GM21529 (cell line): ENCODE results near the gene HADHB.
A peak's percentile ranks its signal among the peaks of the same experiment; 100 is the strongest.
"Not testable (repeated sequence)": the region's sequence is repeated elsewhere in the genome, so short reads cannot be mapped to it uniquely, and the experiment has no call there.

ENCODE experiments used
- ATAC-seq: cut with Tn5 transposase; IDR thresholded peaks from one replicate; pipeline ENCODE4 v1.9.1; 2021; ENCODE audit not compliant: unreplicated experiment

HADHB gene

DNA sequence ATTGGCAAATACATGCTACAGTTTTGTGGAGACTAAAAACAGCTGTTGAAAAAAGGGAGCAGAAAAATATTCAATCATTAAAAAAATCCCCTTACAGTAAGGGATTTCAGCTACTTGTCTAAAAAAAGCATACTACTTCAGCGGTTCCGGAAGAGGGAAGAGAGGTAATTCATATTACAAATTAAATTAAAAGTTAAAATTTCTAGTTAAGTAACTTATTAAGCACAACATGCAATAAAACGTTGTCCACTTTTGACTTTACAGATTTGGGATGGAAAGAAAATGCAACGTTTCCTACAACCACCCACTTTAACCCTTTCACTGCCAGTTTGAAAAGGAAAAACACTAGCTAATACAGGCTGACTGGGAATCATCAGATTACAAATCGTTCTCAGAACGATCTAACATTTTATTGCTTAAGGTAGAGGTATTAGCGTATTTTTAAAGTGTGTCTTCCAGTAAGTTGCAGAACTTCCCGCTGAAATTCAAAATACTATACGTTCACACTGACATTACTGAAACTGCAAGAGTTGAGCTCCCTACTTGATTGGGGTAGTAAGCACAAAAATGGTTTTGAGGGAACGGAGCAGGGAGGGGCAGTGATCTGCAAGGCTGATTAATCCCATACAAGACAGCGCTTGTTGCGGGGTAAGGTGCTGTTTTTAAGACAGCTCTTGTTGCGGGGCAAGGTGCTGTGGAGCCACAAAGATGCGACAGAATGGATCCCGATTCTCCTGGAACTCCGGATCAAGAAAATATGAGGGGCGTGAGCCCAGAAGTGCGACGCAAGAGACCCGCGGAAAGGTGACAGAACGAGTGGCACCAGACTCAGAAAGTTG lies 1.1 kb upstream of the HADHB start:
- ATAC-seq = no peak

DNA sequence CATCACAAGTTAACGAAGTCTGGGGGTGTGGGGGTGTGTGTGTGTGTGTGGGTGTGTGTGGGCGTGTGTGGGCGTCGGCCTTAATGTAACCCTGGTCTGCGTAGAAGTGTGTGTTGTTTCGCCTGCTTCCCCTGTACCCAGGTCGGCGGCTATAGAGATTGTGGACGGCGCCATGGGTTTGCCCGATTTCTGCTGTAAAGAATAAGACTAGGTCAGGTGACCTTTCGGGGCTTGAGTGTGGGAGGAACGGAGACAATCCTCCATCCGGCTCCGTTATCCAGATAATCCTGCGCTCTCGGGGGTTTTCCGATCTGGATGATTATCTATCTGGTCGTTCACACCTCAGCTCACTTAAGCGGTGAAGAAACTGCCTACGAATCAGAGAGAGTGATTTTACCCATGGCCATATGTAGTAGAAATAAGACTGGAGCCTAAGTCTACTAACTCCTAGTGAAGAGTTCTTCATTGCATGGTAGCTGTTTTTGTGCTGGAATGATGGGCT lies 543 bp downstream of the HADHB start:
- peak; percentile 4 for ATAC-seq

DNA sequence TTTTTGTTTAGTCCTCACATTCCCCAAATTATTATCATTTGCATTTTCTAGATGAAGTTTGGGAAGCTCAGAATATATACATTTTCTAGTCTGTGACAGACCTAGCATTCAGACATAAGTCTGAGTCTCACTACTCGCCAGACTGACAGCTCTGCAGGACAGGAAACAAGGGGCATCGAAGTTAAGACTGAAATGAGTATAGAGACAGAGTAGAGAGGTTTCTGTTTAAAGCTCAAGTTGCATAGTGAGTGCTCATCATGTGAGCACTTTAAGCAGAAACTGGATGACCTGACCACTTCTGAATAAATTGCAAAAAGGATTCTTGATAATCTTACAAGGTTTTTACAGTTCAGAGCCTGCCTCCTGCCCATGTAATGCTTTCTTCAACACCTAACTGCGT lies 1.1 kb downstream of the HADHB start:
- peak; percentile 65 for ATAC-seq

DNA sequence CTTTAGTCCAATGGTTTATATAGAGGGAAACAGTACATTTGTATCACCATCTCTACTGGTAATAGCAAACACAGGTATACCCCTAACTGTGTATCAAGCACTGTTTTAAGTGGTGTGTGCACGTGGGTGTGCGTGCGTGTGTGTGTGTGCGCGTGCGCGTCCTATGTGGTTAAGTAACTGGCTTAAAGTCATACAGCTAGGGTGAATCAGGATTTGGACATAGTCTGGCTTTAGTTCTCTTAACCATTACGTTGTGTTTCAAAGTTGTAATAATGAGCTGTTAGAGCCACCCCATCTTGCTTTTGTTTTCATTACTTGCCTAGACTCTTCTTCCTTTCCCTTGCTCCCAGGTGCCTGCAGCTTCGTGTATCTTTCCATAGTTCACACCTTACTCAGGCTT lies 2.1 kb downstream of the HADHB start:
- ATAC-seq = no peak

DNA sequence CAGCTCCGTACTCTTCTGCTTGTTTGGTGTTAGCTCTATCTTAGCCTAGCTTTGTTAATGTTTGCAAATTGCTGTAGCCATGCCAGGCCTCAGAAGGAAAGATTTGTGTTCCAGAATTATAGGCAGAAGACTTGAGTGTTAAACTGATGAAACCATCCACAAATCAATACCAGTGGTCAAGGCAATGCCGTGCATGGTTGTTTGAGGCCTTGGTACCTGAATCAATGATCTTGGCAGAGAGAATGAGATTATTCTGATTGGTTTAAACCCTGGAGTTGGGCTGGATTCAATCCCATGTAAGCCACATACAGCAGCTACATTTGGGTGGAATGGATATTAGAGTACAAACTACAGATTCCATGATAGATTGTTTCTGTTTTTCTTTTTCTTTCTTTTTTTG lies 4.9 kb downstream of the HADHB start:
- ATAC-seq = no peak

DNA sequence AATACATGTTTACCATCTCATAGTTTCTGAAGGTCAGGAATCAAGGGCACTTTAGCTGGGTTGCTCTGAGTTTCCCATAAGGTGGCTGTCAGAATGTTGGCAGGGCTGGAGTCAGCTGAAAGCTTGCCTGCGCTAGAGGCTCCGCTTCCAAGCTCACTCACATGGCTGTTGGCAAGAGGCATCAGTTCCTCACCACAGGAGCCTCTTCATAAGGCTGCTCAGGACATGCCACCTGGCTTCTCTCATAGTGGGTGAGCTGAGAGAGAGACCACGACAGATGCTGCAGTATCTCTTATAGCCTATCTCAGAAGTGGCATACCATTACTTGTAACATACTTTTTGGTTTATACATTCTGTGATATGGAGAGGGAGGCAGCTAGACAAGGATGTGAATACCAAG lies 7.2 kb downstream of the HADHB start:
- ATAC-seq = no peak

DNA sequence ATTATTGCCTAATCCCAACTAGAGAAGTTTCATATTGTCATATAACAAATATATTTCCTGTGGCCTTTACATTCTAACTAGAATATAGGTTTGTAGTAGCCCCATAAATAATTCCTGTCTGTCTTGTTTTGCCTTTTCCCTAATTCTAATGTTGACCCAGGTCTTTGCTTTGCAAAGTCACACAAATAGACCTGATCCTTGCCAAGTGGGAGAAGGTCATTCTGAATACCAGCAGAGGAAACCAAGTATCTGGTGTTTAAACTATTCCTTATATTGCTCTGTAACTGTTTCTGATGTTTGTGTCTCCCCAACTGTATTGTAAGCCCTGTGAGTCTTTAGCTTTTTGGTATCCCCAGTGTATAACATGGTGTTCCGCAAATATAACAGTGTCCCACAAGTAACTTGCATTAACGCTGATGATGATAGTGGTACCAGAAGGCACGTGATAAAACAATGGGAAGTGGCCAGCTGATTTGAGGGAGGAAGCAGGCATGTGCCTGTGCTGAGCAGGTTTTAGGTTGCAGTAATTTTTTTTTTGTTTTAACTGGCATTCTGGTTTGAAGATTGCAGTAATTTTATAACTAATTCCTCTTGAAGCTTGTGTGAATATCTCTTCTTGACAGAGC lies 11.1 kb downstream of the HADHB start:
- ATAC-seq = no peak

DNA sequence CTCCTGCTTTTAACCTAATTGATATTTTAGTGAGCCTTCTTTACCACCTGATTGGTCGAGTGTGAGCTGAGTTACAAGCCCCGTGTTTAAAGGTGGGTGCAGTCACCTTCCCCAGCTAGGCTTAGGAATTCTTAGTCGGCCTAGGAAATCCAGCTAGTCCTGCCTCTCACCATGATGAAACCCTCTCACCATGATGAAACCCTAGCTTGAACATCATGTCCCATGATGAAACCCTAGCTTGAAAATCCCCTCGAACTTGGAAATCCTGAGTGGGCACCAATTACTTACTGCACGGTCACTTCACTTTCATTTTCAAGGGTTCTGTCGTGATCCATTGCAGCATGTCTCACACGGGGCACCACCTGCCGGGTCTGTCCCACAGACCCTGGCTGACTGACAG lies 14.1 kb downstream of the HADHB start:
- not testable (repeated sequence) for ATAC-seq

DNA sequence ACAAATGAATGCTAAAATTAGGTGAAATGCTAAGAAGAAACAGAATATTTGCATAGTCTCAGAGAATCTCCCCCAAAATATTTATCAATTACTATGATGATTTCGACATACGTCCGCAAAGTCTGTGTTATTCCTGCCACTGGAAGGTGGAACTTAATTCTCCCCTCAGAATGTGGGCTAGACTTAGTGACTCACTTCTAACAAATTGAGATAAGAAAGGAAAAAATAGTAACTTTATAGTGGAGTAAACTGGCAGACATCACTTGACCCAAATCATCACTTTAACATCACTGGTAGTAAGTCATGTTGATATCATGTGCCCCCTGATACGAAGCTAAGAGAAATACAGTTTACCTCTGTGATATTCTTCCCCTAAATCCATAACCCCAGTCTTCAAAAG lies 23.5 kb downstream of the HADHB start:
- no peak for ATAC-seq

DNA sequence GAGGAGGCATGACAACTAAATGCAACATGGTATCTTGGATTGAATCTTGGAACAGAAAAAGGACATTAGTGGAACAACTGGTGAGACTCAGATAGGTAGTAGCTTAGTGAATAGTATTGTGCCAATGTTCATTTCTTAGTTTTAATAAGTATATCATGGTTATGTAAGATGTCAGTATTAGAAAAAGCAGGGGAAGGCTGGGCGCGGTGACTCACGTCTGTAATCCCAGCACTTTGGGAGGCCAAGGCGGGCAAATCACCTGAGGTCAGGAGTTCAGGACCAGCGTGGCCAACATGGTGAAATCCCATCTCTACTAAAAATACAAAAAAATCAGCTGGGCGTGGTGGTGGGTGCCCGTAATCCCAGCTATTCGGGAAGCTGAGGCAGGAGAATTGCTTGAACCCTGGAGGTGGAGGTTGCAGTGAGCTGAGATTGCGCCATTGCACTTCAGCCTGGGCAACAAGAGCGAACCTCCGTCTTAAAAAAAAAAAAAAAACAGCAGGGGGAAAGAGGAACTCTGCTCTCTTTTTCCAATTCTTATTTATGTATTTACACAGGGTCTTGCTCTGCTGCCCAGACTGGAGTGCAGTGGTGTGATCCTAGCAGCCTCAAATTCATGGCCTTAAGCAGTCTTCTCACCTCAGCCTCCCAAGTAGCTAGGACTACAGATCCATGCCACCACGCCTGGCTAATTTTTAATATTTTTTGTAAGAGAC lies 24.1 kb downstream of the HADHB start:
- ATAC-seq = not testable (repeated sequence)

DNA sequence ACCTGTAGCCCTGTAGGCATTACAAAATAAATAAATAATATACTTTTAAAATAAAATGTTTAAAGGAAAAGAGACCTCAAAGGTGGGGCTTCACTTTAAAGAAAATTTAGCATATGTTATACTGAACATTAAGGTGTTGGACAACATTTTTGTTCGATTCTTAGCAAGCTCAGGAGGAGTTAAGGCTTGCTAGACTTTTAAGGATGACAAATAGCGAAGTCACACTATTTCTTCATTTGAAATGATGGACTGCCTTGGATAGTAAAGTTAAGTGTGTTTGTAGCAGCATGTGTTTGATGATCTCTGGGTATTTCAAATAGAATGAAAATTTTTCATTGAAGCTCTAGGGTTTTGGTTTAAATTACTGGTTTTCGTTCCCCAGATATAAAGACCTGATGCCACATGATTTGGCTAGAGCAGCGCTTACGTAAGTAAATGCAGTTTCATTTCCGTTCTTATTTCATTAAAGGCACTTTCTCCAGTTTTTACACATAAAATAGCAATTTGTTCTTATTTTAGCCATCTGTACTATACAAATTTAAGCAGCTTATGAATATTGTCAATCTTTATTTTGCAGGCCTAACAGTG lies 24.9 kb downstream of the HADHB start:
- no peak for ATAC-seq

DNA sequence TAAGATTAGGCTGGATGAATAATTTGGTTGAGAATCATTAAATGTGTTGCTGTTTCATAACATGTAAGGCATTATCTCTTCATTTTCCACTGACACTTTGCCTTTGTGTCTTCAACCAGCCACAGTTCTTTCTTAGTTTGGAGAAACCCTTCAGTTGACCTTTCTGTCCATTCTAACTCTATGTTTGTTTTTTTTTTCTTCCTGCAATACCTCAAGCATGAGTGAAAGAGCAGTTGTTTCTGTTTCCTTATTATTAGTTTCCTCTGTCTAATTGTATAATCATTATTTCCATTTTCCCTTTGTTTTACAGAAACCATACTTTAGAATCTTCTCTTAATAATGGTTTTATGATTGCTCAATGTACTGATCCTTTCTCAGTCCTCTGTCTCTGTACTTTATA lies 25.6 kb downstream of the HADHB start:
- peak; percentile 63 for ATAC-seq

DNA sequence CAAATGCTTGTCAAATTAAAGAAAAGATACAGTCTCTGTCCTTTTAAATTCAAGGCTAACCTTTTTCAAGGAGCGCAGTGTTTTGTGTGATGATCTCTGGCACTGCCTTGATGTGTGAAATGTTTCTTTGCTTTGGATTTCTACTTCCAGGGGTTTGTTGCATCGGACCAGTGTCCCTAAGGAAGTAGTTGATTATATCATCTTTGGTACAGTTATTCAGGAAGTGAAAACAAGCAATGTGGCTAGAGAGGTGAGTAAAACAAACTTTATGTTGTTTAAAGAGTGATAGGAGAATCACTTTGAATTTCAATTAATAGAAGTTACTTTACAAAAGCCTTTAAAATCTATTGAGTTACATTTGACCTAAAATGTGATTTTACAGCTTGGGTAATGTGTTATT lies 28.8 kb downstream of the HADHB start:
- no peak for ATAC-seq

DNA sequence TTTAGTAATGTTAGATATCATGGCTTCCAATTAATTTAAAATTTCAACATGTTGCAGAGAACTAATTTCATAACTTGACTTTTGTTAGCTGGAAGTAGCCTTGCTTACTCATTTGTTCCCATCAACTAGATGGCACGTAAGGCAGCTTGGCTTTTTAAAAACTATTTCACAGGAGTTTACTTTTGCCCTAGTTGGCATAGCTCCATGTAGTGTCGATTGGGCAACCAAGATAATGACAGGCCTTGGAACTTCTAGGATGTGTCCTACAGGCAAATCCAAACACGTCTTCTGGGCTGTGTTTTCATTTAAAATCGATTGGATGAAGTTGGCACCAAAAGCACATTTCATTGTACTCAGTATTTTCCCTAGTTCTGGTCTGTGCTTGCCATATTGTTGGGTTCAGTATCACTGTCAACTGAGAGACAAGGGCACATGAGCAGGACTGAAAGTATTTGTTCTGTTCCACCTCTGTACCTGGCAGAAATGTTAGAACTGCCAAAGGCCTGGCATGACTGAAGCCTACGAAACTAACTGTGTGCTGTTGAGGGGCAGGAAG lies 29.4 kb downstream of the HADHB start:
- ATAC-seq = no peak

DNA sequence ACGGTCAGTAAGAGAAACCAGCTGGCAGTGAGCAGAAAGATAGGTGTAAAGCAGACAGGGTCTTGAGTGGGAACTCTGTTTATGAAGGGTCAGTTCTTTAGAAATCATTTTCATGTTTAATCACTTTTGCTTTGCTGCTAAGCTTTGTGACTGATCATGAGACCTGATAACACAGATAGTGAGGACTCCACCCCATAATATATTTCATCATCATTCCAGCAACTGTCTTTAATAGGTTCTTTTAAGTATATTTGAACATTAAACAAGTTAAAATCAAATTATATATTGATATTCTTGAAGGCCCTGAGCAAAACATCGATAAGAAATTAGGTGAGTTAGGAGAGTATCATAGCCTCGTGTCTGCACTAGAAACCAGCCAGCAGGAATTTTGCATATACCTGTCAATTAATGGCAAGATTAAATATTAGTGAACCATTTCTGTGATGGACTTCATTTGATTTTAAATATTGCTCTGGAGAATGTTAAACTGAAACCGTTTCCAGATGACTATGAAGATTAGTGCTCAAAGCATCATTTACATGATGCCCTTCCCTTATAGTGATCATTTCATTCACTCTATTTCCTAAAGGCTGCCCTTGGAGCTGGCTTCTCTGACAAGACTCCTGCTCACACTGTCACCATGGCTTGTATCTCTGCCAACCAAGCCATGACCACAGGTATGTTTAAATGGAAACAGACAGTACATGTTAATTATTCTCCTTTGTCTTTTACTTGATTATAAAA lies 31.9 kb downstream of the HADHB start:
- ATAC-seq = no peak

DNA sequence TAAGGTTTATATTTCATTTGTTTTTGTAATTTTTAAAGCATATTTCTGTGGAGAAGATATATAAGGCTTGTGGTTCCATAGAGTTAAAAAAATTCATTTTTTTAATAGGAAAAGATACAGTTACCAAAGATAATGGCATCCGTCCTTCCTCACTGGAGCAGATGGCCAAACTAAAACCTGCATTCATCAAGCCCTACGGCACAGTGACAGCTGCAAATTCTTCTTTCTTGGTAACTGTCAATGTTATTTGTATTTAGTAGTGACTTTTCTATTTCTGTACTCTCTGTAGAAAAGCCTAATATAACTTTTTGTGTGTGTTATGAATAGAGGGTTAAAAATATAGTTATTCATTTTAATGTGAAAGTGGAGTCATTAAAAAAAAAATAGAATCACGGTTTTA lies 35.1 kb downstream of the HADHB start:
- ATAC-seq = no peak

DNA sequence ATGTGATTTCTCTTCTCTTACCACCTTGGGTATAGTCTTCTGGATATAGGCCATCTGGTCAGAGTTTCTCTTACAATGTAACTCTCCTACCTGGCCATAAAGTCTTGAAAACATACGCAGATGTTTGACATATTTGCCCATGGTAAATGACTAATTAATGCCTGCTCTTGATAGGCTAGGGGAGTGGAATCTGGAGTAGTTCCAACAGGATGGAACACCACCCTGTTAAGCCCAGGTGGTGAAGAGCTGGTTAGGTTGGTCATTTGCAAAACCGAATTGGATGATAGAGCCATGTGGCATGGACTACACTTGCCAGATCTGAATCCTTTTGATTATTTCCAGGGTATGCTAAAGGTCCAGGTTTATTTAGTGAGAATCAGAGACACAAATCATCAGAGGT lies 36.5 kb downstream of the HADHB start:
- no peak for ATAC-seq

DNA sequence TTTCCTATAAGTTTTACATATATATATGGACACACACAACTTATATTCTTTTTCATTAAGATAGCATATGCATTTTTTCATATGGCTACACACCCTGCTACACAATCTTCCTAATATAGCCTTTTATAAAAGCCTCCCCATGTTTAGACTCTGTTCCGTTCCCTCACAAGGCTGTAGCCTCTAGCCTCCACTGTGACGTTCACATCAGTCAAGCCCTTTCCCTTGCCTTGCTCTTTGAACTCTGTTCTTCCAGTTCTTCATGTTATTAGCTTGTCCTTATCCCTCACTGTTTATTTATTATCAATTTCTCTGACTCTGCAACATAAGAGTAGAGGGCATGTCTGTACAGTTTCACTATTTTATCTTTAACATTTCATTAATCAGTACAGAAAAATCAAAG lies 38.9 kb downstream of the HADHB start:
- ATAC-seq = no peak

DNA sequence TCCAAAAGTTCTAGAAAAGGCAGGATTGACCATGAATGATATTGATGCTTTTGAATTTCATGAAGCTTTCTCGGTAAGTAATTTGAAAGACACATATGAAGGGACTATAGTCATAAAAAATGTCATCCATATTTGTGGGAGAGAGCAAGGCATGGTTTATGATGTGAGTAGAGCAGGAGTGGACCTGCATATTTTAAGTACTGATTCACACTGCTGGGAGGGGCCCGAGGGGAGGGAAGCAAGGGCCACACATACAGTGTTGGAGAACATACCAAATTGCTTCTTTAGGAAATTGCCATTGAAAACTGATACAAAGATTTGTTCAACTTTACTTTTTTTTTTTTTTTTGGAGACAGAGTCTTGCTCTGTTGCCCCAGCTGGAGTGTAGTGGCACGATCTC lies 39.4 kb downstream of the HADHB start:
- no peak for ATAC-seq

DNA sequence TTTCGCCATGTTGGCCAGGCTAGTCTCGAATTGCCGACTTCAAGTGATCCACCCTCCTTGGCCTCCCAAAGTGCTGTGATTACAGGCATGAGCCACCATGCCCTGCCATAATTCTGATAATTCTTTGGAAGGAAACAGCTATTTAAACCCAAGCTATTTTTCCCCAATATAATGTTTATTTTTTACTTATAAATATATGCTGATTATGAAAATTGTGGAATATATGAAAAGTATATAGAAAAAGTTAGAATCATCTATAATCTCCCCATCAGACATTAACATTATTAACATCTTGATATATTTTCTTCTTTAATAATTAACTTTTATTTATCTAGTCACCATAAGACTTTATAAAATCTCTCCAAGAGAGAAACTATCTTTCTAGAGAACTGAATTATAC lies 41.2 kb downstream of the HADHB start:
- no peak for ATAC-seq

DNA sequence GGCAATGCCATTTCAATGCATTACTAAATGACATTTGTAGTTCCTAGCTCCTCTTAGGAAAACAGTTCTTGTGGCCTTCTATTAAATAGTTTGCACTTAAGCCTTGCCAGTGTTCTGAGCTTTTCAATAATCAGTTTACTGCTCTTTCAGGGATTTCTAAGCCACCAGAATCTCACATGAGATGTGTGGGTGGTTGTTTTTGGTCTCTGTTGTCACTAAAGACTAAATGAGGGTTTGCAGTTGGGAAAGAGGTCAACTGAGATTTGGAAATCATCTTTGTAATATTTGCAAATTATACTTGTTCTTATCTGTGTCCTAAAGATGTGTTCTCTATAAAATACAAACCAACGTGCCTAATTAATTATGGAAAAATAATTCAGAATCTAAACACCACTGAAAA lies 45.3 kb downstream of the HADHB start:
- no peak for ATAC-seq
